LHCN-M2 (cell line): ENCODE measurements around the gene DFFA. TPM values are rescaled to one million over a fixed set of nuclear protein-coding genes. Genes with fewer than 3 reads are reported as not detected.
"Not testable (repeated sequence)": the region's sequence is repeated elsewhere in the genome, so short reads cannot be mapped to it uniquely, and the experiment has no call there.

Experiments
- DNase-seq: peaks from one replicate; pipeline ENCODE4 v3.0.0-alpha.2; 2012; ENCODE audit warnings: low read depth
- total RNA-seq: library from RNA; depleted of rRNA; stranded (reverse); fragments of >200 nt; gene quantifications from 2 replicates; pipeline ENCODE4 v1.2.3, GENCODE V29; 2014

Gene DFFA
- total RNA-seq, 1 experiment from 2014 or later, result 34.2 TPM

DNA sequence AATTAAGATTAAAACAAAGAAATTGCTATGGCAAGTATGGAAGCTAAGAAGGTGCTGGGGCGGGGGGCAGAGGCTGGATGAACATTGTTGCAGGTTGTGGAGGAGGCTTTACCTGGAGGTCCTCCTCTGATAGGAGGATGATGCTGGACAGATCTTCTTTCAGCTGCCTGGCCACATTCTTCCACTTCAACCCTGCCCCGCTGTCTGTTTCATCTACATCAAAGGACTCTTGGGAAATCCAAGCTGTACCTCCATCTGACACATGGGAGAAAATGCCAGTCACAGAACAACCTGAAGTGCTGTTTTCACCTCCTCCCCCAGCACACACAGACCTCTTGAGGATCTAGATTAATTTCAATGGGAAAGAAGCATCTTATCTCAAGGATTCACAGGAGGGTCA lies 5.3 kb downstream of the DFFA start:
- no peak for DNase-seq

GRCh38 chr1:10459184-10459583 lies 13.1 kb downstream of the DFFA start:
- DNase-seq, result peak; percentile 74

GRCh38 chr1:10457875-10458274 lies 14.5 kb downstream of the DFFA start:
- DNase-seq, result no peak

DNA sequence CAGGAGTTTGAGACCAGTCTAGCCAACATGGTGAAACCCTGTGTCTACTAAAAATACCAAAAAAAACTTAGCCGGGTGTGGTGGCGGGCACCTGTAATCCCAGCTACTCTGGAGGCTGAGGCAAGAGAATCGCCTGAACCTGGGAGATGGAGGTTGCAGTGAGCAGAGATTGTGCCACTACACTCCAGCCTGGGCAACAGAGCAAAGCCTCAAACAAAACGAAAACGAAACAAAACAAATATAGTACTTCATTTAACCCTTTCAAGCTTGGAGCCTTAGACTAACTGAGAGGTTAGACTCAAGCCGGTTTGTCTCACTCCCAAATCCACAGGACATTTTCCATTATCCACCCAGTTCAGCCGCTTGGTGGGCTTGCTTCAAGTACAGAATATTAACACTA lies 14.9 kb downstream of the DFFA start:
- DNase-seq, result not testable (repeated sequence)

- peak; percentile 15 for DNase-seq
Observed at GRCh38 chr1:10456661-10457060, 15.7 kb downstream of the DFFA start.

DNA sequence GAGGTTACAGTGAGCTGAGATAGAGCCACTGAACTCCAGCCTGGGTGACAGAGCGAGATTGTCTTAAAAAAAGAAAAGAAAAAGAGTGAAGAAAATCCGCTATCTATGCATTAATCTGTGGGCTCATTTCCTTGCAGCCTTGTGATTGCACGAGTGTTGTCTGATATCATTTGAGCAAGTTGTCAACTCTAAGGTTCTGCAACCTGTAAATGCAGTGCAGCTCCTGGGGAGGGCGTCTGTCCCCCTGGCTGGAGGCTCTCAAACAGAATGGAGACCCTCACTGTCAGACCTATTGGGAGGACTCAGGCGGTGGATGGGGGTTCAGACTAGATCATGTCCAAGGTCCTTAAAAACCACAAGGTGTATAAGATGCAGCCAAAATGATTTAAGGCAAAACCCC lies 16.3 kb downstream of the DFFA start:
- no peak for DNase-seq

DNA sequence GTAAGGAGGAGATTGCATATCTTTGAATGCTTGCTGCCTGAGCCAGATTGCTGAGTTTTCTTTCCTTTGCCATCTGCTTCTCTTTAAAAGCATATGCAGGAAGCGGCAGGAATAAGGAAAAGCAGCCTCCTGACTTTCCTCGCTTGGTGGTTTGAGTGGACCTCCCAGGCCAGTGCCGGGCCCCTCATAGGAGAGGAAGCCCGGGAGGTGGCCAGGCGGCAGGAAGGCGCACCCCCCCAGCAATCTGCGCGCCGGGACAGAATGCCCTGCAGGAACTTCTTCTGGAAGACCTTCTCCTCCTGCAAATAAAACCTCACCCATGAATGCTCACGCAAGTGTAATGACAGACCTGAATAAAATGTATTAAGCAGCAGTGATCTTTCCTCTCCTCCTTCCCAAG lies 21.0 kb downstream of the DFFA start:
- no peak for DNase-seq

- no peak for DNase-seq
Observed at GRCh38 chr1:10450836-10451235, 21.5 kb downstream of the DFFA start.

DNA sequence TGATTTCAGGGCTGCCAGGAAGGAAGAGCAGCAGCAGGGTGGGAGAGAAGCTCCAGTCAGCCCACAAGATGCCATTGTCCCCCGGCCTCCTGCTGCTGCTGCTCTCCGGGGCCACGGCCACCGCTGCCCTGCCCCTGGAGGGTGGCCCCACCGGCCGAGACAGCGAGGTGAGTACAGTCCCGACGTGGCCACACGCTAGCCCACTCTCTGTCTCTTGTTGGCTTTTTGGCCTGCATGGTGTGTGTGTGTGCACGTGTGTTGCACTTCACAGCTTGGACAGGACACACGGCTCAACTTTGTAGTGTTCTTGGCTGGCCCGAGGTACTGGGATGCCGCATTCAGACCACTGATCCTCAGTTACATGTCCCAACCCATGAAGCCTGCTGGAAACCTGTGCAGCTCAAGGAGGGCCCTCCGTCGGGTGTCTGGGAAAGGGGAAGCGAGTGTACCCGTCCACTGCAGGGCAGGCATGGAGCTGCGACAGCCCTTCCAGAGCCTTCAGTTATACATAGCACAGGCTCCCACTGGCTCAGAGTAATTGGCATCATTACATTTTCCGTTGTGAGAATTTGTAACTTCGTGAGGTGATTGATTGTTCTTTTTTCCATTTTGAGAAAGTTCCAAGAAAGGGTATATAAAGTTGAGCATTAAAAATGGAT lies 22.0 kb downstream of the DFFA start:
- DNase-seq, result no peak

- DNase-seq, result no peak
Observed at GRCh38 chr1:10449751-10450150, 22.6 kb downstream of the DFFA start, which contains the start of gene CORT. CORT (plus strand) TSS chr1:10450031; CDS start chr1:10450224, 193 bp downstream.

- no peak for DNase-seq
Observed at GRCh38 chr1:10446790-10447422, 25.4 kb downstream of the DFFA start.

GRCh38 chr1:10444795-10445397 lies 27.4 kb downstream of the DFFA start:
- no peak for DNase-seq

DNA sequence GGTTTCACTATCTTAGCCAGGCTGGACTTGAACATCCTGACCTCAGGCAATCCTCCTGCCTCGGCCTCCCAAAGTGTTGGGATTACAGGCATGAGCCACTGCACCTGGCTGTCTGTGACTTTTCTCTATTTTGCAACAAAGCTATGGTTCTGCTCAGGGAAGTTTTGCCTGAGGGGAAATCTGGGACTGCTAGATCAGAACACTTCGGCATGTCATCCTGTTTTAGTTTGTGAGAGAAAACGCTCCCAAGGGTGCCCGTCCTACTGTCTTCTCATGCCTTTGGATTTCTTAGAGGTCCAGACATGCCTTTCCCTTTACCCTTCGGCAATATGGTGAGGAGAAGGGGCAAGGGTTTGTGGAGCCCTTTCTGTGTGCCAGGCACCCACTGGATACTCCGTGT lies 28.1 kb downstream of the DFFA start:
- no peak for DNase-seq

DNA sequence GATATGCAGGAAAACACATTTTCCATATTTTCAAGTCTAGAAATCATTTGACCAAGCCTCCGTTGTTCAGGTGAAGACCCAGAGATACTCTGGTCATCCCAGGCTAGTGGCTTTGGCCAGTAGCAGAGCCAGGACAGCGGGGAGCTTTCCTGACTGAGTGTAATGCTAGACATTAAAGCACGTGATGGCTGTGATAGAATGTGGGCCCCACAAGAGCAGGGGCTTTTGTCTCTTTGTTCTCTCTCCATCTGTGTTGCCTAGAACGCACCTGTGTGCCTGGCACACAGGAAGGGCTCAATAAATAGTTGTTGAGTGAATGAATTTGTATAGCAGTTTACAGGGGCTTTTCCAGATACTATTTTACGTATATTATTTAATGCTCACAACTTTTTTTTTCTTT lies 31.5 kb downstream of the DFFA start:
- no peak for DNase-seq

DNA sequence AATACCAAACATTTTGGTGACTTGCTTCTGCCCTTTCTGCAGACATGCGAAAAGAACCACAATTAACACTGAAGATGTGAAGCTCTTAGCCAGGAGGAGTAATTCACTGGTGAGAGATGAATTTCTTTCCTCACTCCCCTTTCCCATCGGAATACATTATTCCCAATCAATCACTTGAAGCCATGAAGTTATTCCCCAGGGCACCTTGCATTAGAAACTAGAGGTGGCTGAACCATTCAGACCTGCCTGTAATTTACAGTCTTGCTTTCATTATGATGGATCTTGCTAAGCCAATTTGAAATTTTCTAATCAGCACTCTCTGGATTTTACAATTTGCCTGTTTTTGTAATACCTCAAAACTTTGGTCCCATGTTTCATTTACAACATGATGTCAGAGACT lies 32.0 kb downstream of the DFFA start:
- no peak for DNase-seq

DNA sequence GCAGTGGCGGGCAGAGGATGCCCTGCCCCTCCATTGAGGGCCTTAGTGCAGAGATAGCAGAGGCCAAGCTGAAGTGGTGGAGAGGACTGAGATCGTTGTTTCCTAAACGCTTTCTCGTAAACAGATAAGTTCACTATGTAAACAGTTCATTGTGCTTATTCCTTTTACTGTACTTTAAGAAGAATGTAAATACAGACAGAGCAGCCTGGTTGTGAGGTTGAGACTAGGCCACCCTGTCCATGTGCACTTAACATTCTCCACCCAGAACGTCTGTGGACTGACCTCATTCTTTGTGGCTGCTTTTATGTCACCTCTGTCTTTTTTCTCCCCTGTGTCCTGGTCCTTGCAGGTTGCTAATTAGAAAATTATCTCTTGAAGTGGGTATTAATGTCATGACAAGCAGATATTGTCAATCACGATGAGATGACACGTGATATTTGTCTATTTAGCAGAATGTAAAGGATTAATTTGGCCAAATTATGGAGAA lies 33.6 kb downstream of the DFFA start:
- DNase-seq, result no peak

- DNase-seq, result no peak
Observed at GRCh38 chr1:10437052-10437451, 35.3 kb downstream of the DFFA start.

GRCh38 chr1:10434590-10434989 lies 37.7 kb downstream of the DFFA start:
- no peak for DNase-seq

GRCh38 chr1:10433790-10434189 lies 38.5 kb downstream of the DFFA start:
- DNase-seq, result no peak

GRCh38 chr1:10432910-10433700 lies 39.2 kb downstream of the DFFA start:
- no peak for DNase-seq

DNA sequence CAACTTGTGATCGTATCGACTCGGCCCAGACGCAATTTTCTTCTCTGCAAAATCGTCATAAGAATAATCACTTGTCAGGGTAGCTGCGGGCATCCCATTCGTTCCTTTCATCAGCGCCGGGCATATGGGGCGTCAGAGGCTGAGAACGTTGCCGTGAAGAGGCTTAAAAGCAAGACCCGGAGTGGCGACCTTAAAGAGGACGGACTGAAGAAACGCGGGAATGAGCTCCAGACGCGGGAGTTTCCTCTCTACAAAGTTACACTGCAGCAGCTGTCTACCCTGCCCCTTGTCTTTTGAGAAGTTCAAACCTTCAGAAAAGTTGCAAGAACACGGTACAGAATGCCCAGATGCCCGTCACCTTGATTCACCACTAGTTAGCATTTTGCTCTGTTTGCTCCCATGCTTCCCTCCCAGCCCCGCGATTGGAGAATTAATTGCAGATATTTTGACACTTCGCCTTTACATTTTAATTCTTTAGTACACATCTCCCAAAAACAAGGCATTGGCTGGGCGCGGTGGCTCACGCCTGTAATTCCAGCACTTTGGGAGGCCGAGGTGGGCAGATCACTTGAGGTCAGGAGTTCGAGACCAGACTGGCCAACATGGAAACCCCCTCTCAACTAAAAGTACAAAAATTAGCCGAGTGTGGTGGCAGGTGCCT lies 41.1 kb downstream of the DFFA start:
- DNase-seq, result peak; percentile 47
